GM12891 (cell line): ENCODE results near the gene C17orf100.

Experiments
- POLR2A ChIP-seq: IDR thresholded peaks from 2 replicates; pipeline ENCODE4 v1.6.1; 2011; ENCODE audit warnings: low read depth, low read length, control low read depth
- POLR2AphosphoS5 ChIP-seq: IDR thresholded peaks from 2 replicates; pipeline ENCODE4 v1.6.1; 2011; ENCODE audit warnings: low read depth, low read length, control low read depth
- SPI1 ChIP-seq: IDR thresholded peaks from 2 replicates; pipeline ENCODE4 v1.6.1; 2011; ENCODE audit warnings: low read depth, low read length, control low read depth
- TAF1 ChIP-seq: IDR thresholded peaks from 2 replicates; pipeline ENCODE4 v1.6.1; 2011; ENCODE audit warnings: low read depth, low read length, control low read depth

- TF ChIP-seq POLR2A (no peak), POLR2AphosphoS5 (no peak), TAF1 (no peak), SPI1 (no peak)
Measured at GRCh38 chr17:6699997-6700947, 48.7 kb downstream of the C17orf100 start.
